K562 (cell line): ENCODE results near the gene UBE2D2. TPM values are rescaled to one million over a fixed set of nuclear protein-coding genes. Genes with fewer than 3 reads are reported as not detected.

Experiments used
- BRD9 ChIP-seq: fragments of 450-650 bp; IDR thresholded peaks from 2 replicates; pipeline ENCODE4 v1.6.1; 2018; ENCODE audit warnings: low read depth; ENCODE audit not compliant: partially characterized antibody
- CHD1 ChIP-seq: fragments of 200-600 bp; sonication (generic); IDR thresholded peaks from one replicate; pipeline ENCODE4 v1.6.1; 2012; ENCODE audit warnings: mild to moderate bottlenecking, moderate library complexity, low read length, inconsistent platforms
- DIDO1 ChIP-seq: fragments of 450-650 bp; IDR thresholded peaks from 2 replicates; pipeline ENCODE4 v1.6.1; 2016; ENCODE audit warnings: low read depth, missing biosample characterization, missing genetic modification characterization
- E2F3 ChIP-seq: fragments of 250-450 bp; sonication (Bioruptor Pico); IDR thresholded peaks from 2 replicates; pipeline ENCODE4 v1.4.0; 2020; ENCODE audit warnings: mild to moderate bottlenecking
- FIP1L1 ChIP-seq: fragments of 200-400 bp; formaldehyde crosslinking; IDR thresholded peaks from 2 replicates; pipeline ENCODE4 v1.6.1; 2018; ENCODE audit warnings: mild to moderate bottlenecking, low read depth, low read length; ENCODE audit not compliant: poor library complexity, severe bottlenecking
- FOXA3 ChIP-seq, 2 experiments: fragments of 450-650 bp in 1 of 2; sonication (generic) in 1 of 2; formaldehyde crosslinking; IDR thresholded peaks in 1 of 2; conservative IDR thresholded peaks in 1 of 2; 2 replicates each; pipeline versions ENCODE4 v1.4.0 to v1.8.0; 2020 to 2022; ENCODE audit warnings: mild to moderate bottlenecking in 2 of 2, missing genetic modification reagents in 1 of 2
- TAF9B ChIP-seq: fragments of 450-650 bp; IDR thresholded peaks from 2 replicates; pipeline ENCODE4 v1.6.1; 2018; ENCODE audit warnings: mild to moderate bottlenecking; ENCODE audit not compliant: partially characterized antibody
- TRIM28 ChIP-seq: fragments of 450-650 bp; IDR thresholded peaks from 2 replicates; pipeline ENCODE4 v1.6.1; 2017
- ZFP1 ChIP-seq: fragments of 450-650 bp; formaldehyde crosslinking; IDR thresholded peaks from 2 replicates; pipeline ENCODE4 v1.4.0; 2020; ENCODE audit warnings: mild to moderate bottlenecking, mixed read lengths
- ZFPM2 ChIP-seq: fragments of 250-450 bp; sonication (Bioruptor Pico); IDR thresholded peaks from 2 replicates; pipeline ENCODE4 v1.5.1; 2022; ENCODE audit warnings: mild to moderate bottlenecking
- ZNF133 ChIP-seq: fragments of 250-450 bp; sonication (Bioruptor Pico); IDR thresholded peaks from 2 replicates; pipeline ENCODE4 v1.4.0; 2020; ENCODE audit warnings: mild to moderate bottlenecking
- polyA plus RNA-seq, 8 experiments: library from polyadenylated mRNA; depleted of rRNA in 4 of 8; stranded (reverse) in 5 of 8; unstranded in 3 of 8; fragments of >200 nt; fragmentation: Nextera tagmentation in 2 of 8; fragmentation: Illumina TruSeq in 1 of 8; extraction: Ambion mirVana in 2 of 8; extraction: Trizol in 1 of 8; gene quantifications; 2 replicates each; pipeline versions ENCODE4 v1.2.1 to v1.2.3, GENCODE V29; 2011 to 2014; ENCODE audit warnings: inconsistent platforms in 1 of 8, missing spikeins in 1 of 8
- total RNA-seq, 7 experiments: library from RNA; depleted of rRNA in 6 of 7; stranded (reverse); fragments of >200 nt in 6 of 7; fragmentation: Illumina TruSeq in 2 of 7; extraction: Trizol in 2 of 7; gene quantifications; 2 replicates each; pipeline versions ENCODE4 v1.2.1 to v1.2.3, GENCODE V29; 2011 to 2021; ENCODE audit warnings: low replicate concordance in 1 of 7
- TF ChIP-seq, protein P1 (sequence below), 2 experiments: fragments of 450-650 bp in 1 of 2; sonication (generic) in 1 of 2; formaldehyde crosslinking in 1 of 2; IDR thresholded peaks; 2 replicates each; pipeline versions ENCODE4 v1.7.1 to v1.9.0; 2016 to 2022; ENCODE audit warnings: inconsistent platforms in 1 of 2, mild to moderate bottlenecking in 1 of 2, missing genetic modification reagents in 1 of 2
- TF ChIP-seq, protein P2 (sequence below): fragments of 250-450 bp; sonication (Bioruptor Pico); IDR thresholded peaks from 2 replicates; pipeline ENCODE4 v1.5.0; 2021
- TF ChIP-seq, protein P3 (sequence below): sonication (generic); formaldehyde crosslinking; IDR thresholded peaks from 2 replicates; pipeline ENCODE4 v1.8.1; 2022; ENCODE audit warnings: missing genetic modification reagents
- TF ChIP-seq, protein P4 (sequence below): fragments of 450-650 bp; formaldehyde crosslinking; IDR thresholded peaks from 2 replicates; pipeline ENCODE4 v1.4.0; 2020; ENCODE audit warnings: mild to moderate bottlenecking, moderate library complexity

Gene UBE2D2
- total and polyA plus RNA-seq, 9 of the 15 experiments (the other 6 are each of a cell fraction or from before 2014, with no cell fraction given) = 53.6 to 198 (median 122) TPM

DNA sequence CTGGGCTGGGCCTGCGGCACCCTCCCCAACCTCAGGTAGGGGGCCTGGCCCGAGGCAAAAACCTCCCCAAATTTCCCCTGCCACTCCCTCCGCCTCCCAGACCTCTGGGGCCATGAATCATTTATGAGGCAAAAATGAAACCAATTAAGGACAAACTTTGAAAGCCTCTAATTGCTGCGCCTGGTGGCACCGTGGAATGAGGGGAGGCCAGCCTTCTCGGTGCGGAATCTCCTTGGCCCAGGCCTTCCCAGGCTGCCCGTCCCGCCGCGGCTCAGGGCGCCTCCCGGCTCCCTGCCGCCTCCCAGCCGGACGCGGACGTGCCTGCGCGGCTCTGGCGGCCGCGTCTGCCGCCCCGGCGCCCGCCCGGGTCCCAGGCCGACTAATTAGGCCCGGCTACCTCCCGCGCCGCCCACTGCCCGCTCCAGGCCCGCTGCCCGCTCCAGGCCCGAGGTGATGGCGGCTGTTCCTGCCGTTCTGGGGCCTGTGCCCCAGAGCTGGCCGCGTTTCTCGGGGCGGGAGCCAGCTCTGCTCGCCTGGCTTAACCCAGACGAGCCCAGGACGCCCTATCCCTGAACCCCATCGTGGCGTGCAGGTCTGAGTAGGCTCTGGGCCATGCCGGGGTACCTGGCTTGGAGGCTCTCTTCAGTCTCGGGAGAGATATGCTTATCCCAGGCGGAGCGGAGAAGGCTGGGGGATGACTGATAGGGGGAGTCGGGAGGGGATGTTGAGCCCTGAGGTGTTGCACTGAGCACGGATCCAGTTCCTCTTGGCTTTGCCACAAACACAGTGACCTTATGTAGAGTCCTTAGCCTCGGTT lies 107.1 kb downstream of the UBE2D2 start (continued):
- TF ChIP-seq, protein P1, sequence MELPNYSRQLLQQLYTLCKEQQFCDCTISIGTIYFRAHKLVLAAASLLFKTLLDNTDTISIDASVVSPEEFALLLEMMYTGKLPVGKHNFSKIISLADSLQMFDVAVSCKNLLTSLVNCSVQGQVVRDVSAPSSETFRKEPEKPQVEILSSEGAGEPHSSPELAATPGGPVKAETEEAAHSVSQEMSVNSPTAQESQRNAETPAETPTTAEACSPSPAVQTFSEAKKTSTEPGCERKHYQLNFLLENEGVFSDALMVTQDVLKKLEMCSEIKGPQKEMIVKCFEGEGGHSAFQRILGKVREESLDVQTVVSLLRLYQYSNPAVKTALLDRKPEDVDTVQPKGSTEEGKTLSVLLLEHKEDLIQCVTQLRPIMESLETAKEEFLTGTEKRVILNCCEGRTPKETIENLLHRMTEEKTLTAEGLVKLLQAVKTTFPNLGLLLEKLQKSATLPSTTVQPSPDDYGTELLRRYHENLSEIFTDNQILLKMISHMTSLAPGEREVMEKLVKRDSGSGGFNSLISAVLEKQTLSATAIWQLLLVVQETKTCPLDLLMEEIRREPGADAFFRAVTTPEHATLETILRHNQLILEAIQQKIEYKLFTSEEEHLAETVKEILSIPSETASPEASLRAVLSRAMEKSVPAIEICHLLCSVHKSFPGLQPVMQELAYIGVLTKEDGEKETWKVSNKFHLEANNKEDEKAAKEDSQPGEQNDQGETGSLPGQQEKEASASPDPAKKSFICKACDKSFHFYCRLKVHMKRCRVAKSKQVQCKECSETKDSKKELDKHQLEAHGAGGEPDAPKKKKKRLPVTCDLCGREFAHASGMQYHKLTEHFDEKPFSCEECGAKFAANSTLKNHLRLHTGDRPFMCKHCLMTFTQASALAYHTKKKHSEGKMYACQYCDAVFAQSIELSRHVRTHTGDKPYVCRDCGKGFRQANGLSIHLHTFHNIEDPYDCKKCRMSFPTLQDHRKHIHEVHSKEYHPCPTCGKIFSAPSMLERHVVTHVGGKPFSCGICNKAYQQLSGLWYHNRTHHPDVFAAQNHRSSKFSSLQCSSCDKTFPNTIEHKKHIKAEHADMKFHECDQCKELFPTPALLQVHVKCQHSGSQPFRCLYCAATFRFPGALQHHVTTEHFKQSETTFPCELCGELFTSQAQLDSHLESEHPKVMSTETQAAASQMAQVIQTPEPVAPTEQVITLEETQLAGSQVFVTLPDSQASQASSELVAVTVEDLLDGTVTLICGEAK (IDR thresholded peaks at IDR 0.05) = no peak
- TF ChIP-seq, protein P1 (CRISPR knock-in tag; IDR thresholded peaks at IDR 0.05) = no peak
- no peak for TF ChIP-seq FIP1L1
- TF ChIP-seq FOXA3 (CRISPR knock-in tag; conservative IDR thresholded peaks at IDR 0.05 in 1 of 2, IDR thresholded peaks at IDR 0.05 in 1 of 2) = no peak
- no peak for TF ChIP-seq ZFPM2 (CRISPR knock-in tag)
- no peak for TF ChIP-seq TAF9B
- TF ChIP-seq DIDO1 (tag) = no peak
- TF ChIP-seq CHD1 = no peak
- no peak for TF ChIP-seq ZFP1 (CRISPR knock-in tag)
- TF ChIP-seq, protein P2, sequence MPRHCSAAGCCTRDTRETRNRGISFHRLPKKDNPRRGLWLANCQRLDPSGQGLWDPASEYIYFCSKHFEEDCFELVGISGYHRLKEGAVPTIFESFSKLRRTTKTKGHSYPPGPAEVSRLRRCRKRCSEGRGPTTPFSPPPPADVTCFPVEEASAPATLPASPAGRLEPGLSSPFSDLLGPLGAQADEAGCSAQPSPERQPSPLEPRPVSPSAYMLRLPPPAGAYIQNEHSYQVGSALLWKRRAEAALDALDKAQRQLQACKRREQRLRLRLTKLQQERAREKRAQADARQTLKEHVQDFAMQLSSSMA (CRISPR knock-in tag) = no peak
- TF ChIP-seq ZNF133 (CRISPR knock-in tag) = no peak
- TF ChIP-seq E2F3 (CRISPR knock-in tag) = no peak
- TF ChIP-seq TRIM28 = no peak
- TF ChIP-seq BRD9 = no peak
- TF ChIP-seq, protein P3, sequence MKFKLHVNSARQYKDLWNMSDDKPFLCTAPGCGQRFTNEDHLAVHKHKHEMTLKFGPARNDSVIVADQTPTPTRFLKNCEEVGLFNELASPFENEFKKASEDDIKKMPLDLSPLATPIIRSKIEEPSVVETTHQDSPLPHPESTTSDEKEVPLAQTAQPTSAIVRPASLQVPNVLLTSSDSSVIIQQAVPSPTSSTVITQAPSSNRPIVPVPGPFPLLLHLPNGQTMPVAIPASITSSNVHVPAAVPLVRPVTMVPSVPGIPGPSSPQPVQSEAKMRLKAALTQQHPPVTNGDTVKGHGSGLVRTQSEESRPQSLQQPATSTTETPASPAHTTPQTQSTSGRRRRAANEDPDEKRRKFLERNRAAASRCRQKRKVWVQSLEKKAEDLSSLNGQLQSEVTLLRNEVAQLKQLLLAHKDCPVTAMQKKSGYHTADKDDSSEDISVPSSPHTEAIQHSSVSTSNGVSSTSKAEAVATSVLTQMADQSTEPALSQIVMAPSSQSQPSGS (CRISPR knock-in tag) = no peak
- TF ChIP-seq, protein P4, sequence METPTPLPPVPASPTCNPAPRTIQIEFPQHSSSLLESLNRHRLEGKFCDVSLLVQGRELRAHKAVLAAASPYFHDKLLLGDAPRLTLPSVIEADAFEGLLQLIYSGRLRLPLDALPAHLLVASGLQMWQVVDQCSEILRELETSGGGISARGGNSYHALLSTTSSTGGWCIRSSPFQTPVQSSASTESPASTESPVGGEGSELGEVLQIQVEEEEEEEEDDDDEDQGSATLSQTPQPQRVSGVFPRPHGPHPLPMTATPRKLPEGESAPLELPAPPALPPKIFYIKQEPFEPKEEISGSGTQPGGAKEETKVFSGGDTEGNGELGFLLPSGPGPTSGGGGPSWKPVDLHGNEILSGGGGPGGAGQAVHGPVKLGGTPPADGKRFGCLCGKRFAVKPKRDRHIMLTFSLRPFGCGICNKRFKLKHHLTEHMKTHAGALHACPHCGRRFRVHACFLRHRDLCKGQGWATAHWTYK = 0 out of 2 replicates have a peak, but pooled peaks have one; percentile 2
